Epidermal melanocyte (primary cell): ENCODE measurements around the gene CLEC16A.
"Not testable (repeated sequence)": the region's sequence is repeated elsewhere in the genome, so short reads cannot be mapped to it uniquely, and the experiment has no call there.

ENCODE experiments used
- DNase-seq: peaks from one replicate; pipeline ENCODE4 v3.0.0; 2011; ENCODE audit warnings: low spot score; ENCODE audit not compliant: insufficient read length

Gene CLEC16A

DNA sequence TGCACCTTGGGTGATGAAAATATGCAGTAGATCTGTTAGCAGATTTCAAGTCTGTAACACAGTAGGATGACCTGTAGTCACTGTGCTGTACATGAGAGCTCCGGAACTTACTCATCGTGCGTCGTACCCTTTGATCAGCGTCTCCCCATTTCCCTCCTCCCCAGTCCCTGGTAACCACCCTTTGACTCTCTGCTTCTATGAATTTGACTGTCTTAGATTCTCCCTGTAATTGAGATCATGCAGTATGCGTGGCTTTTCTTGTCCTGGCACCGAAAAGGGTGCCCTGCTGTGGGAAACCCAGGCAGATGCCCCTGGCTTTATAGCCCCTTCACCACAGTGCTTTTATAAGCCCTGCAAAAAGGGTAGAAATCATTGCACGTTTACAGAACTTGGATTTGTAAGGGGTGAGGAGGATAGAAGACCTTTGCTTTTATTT, 20.5 kb downstream of the CLEC16A start:
- DNase-seq = no peak

DNA sequence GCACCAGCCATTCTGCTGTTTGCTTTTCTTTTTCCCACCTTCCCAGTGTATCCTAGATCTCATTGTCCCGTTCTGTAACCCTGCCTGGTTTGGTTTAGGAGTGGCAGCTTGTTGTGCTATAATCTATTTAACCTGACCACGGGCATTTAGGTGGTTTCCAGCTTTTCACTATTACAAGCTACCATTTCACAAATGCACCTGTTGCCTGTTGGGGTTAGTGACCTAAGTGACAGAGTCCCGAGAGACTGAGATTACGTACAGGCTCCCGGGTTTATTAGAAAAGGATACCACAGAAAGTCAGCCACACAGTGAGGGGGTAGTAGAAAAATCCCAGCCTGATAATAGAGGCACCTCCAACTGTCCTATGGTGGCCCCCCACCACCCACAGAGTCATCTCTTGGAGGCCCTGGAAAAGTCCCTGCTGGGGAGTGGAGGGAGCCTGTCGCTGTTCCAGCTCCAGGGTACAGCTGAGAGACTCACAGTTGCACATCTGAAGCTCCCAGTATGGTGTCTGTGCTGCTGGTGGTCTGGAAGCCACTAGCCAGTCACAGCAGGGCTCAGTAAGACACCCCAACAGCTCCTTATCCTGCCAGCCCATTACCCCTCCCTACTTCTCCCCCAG, 21.2 kb downstream of the CLEC16A start:
- no peak for DNase-seq

DNA sequence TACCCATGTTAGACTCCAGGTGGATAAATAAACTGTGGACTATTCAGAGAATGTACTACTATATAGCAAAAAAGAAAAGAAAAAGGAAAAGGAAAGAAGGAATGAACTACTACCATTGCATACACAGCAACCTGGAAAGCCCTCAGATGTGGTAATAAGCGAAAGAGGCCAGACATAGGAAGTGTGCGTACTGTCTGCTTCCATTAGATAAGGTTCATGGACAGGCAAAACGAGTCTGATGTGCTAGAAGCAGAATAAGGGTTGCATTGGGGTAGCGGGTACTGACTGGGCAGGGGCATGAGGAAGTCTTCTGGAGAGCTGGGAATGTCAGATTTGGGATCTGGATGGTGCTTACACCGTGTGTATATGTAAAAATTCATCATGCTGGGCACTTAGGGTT, 21.8 kb downstream of the CLEC16A start:
- no peak for DNase-seq

DNA sequence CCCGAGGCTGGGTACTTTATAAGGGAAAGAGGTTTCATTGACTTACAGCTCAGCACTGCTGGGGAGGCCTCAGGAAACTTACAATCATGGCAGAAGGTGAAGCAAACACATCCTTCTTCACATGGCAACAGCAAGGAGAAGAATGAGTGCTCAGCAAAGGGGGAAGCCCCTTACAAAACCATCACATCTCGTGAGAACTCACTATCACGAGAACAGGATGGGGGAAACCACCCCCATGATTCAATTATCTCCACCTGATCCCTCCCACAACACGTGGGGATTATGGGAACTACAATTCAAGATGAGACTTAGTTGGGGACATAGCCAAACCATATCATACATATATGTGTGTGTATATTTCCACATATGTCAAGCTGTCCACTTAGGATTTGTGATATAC, 22.2 kb downstream of the CLEC16A start:
- DNase-seq = not testable (repeated sequence)

DNA sequence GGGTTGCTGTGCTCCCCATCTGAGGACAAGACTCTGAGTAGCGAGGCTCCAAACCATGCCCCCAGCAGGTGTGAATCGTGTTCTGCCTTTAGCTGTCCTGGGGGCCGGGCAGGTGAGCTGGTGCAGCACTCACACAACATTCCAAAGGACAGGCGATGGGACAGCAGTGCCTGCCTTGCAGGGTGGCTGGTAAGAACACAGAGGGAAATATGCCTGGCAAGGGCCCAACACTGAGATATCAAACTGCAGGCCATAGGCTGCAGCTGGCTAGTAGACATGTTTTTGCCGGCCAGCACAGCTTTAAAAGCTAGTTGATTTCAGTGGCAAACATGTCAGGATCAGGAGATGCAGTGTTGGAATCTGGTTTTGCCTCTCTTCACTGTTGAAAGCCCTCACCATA, 23.6 kb downstream of the CLEC16A start:
- no peak for DNase-seq

DNA sequence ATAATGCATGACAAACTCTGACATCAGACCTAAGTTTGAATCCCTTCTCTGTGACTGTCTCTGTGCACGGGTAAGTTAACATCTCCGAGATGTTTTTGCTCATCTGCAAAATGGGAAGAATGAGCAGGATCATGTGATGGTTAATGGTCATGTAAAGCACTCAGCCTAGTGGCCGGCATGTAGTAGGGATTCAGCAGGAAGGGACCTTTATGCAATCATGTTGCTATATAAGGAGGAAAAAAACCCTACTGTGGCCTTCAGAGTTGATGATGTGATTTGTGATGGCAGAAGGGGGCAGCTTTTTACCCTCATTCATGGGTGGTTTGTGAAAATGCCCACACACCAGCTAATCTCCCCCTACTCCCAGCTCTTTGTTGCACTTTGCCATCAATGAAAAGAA, 24.1 kb downstream of the CLEC16A start:
- no peak for DNase-seq

DNA sequence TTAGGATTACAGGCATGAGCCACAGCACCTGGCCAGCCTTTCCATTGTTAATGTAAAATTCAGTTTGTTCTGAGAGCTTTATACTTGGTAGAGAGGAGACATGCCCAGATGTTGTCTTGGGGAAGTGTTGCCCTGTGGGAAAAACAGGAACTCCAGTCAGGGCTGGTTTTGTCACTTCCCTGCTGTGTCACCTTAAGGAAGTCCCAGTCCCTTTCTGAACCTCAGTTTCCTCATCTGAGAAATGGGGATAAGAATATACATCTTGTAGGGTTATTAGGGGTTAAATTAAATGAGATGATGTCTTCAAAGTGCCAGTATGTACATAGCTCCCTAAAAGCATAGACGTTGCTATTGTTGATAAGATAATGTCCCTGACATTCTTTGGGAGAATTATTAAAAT, 25.3 kb downstream of the CLEC16A start:
- no peak for DNase-seq

DNA sequence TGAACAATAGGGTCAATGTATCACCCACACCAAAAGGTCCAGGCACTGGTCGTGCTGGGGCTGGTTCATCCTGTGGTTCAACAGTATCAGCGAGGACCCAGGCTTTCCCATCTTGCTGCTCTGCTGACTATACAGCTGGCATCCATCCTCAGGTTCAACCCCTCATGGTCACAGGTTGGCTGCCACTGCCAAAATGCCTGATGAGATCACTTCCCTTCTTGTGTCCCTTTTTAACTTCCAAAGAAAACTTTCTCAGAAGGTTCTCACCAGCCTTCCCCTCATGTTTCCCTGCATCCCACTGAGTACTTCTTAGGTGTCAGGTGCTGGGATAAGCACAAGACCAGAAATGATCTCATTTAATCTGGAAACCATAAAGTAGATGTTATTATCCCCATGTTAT, 25.7 kb downstream of the CLEC16A start:
- DNase-seq = no peak

DNA sequence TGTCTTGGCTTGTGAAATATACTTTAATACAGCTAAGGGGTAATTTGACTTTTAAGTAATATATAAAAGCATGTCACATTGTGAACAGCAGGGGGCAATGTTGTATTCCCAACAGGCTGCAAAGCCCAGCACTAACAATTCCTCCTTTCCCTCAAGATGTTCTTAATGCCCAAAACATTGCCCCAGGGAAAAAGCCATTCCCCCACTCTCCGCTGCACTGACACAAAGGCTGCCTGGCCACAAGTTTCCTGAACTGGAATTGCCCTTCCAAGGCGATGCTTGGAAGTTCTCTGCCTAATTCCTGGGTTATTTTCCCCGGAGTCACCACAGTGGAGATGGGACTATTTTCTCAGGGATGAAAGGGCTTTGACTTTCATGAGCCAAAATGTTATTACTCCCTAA, 27.2 kb downstream of the CLEC16A start:
- DNase-seq = peak; percentile 90

DNA sequence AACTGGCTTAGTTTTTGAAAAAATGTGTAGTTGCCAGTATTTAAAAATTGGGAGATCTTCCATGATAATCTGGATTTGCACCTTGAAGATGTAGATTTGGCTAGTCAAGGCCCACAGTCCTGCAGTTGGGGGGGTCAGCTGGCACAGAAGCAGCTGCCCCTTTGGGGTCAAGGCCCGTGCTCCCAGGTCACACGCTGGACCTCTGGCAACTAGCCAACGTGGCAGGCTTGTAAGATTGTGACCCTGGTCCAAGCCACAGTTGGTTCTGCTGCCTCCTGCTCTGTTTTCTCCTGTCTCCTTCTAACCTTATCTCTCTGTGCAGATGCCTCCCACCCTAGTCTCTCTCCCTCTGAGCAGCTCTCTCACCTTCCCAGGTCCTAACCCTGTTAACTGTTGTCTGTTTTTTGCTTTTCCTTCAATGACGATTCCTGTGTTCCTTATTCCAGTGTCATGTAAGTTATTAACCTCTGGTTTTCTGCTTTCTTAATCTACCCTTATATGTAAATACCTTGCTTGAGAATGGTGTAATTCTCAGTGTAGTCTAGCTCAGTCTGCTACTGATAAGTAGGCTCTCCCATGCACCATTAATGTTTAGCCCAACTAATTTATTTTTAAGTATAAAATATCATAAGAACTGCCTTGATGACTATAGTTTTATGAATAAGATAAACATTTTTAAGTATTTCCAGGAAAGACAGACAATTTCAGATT, 27.9 kb downstream of the CLEC16A start:
- no peak for DNase-seq

DNA sequence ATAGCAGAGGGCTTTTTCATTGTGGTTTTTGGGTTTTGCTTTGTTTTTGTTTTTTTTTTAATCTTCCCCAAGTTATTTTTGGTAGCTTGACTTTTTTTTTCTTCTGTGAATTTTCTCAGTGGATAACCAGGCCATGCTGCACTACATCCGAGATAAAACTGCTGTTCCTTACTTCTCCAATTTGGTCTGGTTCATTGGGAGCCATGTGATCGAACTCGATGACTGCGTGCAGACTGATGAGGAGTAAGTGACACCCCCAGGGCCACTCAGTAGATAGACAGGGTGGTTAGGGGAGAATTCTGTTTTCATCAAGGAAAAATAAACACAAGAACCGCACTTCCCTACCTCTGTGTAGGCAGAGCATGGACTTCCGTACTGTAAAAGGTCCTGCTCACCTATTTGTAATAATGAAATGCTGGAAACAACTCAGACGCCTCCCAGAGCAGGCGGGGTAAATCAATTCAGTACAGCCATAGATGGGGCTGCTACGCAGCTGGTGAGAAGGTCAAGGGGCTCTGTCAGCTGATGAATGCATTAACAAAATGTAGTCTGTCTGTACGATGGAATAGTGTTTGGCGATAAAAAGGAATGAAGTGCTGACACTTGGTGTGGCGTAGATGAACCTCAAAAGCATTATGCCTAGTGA, 28.6 kb downstream of the CLEC16A start:
- DNase-seq = no peak

DNA sequence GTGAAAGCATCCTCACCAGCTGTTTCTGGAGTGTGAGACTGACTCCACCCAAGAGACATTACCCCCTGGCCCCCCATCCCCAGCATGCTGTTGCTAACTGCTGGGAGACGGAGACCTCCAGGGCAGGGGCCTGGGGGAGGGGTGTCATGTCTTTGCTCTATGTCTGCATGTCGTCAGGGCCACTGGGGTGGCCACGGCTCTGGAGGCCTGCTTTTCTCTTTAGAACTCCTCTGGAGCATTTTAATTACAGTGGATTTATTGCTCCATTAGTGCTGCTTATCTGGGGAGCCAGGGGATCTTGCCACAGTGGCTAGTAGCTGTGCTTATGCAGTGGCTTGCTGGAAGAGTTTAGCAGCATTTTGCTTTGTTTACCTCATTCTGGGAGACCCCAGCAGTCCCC, 32.3 kb downstream of the CLEC16A start:
- DNase-seq = no peak

DNA sequence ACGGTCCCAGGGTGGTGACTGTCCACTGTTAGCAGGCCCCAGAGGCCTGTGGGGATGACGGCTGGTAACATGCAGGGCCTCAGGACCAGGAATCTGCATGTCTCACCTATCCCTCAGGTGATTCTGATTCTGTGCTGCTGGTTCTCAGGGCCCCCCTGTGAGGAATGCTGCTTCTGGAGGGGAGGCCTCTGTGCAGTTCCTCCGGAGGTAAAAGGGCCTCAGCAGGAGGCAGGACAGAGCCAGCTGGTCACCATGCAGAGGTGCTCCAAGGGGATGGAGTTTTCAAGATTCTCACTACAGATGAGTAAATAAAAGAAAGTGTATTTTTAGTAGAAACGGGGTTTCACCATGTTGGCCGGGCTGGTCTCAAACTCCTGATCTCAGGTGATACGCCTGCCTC, 33.8 kb downstream of the CLEC16A start:
- no peak for DNase-seq

DNA sequence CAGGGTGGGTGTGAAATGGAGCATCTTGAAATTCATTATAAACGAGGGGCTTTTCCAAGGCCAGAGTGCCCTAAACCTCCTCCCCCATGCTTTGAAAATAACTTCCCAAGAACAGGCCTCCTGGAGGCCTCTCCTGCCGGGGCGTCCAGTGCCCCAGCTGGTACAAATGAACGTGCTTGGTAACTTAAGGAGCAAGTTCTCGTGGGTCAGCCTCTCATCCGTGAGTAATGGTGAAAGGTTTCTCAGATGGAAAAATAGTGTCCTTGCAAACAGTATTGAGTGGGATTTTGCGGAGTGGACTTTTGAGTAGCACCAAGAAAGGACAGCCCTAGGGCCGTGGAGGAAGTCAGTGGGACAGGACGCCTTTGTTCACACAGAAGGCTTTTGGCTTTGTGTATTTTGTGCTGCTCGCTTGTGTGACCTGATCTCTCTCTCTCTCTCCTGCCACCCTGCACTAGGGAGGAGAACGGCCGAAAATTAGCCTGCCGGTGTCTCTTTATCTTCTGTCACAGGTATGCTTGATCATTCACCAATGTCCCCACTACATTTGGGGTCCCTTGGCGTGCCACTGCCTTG, 34.6 kb downstream of the CLEC16A start:
- DNase-seq = no peak

DNA sequence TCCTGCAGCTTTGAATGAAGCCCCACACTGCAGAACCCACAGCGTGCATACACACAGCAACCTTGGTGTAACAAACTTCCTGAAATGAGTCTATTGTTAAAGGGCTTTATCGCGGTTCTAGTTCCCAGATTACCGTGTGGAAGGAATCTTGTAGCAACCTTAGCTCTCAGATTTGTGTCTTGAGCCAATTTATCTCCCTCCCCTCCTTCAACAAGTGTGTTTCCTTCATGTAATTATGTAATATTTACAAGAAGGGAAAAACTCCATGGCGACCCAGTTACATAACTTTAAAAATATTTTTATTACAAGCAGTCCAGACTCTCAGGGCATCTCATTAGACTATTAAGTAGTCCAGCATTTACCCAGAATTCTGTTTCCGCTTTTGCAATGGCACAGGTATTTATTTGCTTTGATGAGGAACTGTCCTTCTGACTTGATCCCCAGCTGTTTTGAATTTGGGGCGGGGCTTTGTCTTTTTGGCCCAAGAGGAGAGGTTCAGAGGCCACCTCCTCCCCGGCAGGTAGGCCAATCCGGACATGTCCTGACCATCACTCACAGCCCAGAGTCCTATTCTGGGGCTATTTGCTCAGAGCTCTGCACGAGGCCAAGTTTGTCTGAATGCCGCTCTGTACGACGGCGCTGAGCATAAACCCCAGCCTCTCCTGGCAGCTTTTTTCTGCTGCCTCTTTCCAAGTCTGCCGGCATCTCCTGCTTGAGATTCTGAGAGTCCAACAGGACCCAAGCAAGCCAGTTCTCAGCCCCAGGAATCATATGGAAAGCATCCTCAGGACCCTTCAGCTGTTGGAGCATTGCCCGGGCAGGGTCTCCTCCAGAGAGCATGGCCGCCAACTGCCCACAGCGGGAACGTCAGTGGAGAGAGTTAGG, 35.6 kb downstream of the CLEC16A start:
- DNase-seq = no peak

DNA sequence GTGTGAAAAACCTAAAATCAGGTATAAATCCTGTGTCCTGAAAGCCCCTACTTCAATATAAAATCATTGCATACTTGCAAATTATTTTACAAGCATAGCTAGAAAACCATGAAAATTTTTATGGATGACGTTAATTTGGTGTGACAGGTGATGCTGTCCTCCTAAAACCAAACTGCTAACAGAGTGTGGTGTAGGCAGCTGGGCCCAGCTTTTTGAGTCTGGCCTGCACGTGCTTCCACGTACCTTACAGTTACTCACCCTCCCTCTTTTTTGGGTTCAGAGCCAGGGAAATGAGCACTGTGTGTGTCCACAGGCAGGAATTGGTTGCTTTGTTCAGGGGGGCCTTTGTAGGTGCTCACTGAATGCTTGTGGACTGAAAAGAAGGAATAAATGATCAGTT, 36.4 kb downstream of the CLEC16A start:
- DNase-seq = no peak

DNA sequence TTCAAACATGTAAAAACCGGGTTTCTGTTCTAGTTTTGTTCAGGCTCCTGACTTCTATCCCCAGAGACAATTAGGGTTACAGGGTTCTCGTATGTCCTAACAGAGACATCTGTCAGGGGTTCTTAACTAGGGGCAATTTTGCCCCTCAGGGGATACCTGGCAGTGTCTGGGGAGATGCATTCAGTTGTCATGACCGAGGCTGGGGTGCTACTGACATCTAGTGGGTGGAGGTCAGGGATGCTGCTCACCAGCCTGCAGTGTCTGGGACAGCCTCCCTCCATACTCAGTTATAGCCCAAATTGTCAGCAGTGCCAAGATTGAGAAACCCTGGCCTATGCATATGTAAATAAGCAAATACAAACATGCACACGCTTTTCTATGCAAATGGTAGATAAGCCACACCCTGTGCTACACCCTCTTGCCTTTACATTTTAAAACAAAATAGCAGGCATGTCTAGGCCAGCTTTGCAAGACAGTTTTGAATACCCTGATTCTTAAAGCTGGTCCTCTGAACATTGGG, 37.4 kb downstream of the CLEC16A start:
- no peak for DNase-seq

DNA sequence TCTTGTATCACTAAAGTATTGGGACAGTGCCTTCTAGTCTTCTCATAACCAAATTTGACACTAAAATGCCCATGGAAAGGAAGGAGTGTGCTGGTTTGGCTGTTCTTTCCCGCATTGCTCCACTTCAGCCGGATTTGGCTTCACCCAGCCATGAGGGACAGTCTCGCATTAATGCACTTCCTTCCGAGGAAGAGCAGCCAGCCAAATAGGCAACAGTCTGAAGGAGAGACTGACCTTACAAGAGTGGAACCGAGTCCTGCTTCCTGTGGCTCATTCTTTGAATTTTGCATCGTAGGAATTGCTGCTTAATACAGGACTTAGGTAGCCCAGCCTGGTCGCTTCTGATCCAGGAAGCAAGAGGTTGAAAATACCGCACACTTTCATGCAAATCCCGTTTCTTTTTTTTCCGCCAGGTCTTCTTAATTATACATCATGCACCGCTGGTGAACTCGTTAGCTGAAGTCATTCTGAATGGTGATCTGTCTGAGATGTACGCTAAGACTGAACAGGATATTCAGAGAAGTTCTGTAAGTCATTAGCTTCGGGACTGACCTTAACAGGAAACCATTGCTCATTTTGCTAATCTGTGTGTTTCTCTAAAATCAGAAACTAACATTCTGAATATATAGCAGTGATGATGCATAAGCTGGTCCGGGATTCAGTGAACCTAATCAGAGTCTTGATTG, 38.2 kb downstream of the CLEC16A start:
- no peak for DNase-seq

DNA sequence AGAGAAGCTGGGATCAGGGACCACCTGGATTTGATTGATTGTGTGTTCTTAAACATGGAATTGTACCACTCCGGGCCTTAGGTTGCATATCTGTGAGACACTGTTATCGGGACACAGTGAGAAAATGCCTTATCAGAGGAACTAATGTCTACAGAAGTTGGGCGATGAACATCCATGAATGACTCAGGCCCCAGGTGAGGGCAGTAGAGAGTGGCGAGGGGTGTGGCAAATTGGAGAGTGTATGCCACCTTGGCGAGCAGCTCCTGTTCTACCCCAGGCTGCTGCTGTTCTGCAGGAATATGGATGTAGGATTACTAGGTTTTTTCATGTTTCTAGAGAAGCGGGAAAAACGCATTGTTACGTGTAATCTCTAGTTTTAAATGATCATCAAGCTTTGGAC, 38.8 kb downstream of the CLEC16A start:
- DNase-seq = no peak

DNA sequence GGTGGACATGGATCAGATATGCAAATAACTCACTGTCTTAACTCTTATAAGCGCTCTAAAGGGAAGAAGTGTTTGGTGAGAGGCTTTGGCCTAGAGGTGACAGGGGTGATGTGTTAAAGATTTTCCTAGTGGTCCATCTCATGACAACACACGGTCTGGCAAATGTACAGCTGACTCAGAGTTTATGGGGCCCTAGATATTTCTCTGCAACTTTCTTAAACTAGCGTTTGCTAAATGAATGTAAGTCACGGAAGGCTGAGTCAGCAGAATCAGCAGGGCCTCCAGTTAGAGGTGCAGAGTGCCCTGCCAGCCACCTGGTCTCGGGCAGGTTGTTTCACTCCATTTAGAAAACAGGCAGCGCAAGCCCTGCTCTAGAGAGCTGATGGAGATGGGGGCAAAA, 40.1 kb downstream of the CLEC16A start:
- no peak for DNase-seq
